ENCODE measurements around the gene SAP30BP. TPM values are rescaled to one million over a fixed set of nuclear protein-coding genes. Genes with fewer than 3 reads are reported as not detected.

SAP30BP gene
- total RNA-seq, 2 donors from 2014 or later: 96.5 to 113 TPM

DNA sequence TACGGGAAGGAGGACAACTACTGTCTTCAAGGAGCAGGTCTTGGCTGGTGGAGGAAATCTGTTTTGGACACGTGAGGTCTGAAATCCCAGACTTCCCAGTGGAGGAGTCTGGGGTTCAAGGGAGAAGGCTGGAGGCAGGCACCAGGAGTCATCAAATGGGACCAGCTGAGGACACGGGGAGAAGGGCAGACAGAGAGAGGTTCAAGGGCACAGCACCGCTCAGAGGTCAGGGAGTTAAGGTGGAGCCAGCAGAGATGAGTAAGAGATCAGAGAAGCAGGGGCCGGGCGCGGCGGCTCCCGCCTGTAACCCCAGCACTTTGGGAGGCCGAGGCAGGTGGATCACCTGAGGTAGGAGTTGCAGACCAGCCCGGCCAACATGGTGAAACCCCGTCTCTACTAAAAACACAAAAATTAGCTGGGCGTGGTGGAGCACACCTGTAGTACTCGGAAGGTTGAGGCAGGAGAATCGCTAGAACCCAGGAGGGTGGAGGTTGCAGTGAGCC, 44.3 kb upstream of the SAP30BP start:
- Histone ChIP-seq H3K9me3 (ENCODE audit: control insufficient read depth, low read length) (no peaks in the 10 kb centered on the region), H3K4me1 (ENCODE audit: control insufficient read depth, insufficient read depth, low read length) (peaks cover 7% of the 10 kb centered on the region), H3K27ac (ENCODE audit: low read depth, low read length) (no peak overlapping the region), H3K27me3 (ENCODE audit: control insufficient read depth, insufficient read depth, low read length, poor library complexity, severe bottlenecking) (no peaks in the 10 kb centered on the region), H3K4me3 (ENCODE audit: low read length) (no peak overlapping the region), H3K9ac (ENCODE audit: extremely low read depth, low read length, poor library complexity, severe bottlenecking) (no peak overlapping the region), H3K36me3 (ENCODE audit: control insufficient read depth, insufficient read depth, low read length) (no peaks in the 10 kb centered on the region)
- H3K36me3 Mint-ChIP-seq (ENCODE audit: low read depth): no peaks in the 10 kb centered on the region
- H3K27ac Mint-ChIP-seq: no peak overlapping the region
- TF ChIP-seq, protein P1, sequence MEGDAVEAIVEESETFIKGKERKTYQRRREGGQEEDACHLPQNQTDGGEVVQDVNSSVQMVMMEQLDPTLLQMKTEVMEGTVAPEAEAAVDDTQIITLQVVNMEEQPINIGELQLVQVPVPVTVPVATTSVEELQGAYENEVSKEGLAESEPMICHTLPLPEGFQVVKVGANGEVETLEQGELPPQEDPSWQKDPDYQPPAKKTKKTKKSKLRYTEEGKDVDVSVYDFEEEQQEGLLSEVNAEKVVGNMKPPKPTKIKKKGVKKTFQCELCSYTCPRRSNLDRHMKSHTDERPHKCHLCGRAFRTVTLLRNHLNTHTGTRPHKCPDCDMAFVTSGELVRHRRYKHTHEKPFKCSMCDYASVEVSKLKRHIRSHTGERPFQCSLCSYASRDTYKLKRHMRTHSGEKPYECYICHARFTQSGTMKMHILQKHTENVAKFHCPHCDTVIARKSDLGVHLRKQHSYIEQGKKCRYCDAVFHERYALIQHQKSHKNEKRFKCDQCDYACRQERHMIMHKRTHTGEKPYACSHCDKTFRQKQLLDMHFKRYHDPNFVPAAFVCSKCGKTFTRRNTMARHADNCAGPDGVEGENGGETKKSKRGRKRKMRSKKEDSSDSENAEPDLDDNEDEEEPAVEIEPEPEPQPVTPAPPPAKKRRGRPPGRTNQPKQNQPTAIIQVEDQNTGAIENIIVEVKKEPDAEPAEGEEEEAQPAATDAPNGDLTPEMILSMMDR (conservative IDR thresholded peaks at IDR 0.05): no peak
- H3K27me3 Mint-ChIP-seq (ENCODE audit: insufficient read depth): peaks cover 3% of the 10 kb centered on the region
- no peak overlapping the region for H3K4me3 Mint-ChIP-seq
- H3K9me3 Mint-ChIP-seq: no peaks in the 10 kb centered on the region
- WGBS, 2 experiments (ENCODE audit: insufficient coverage in 1 of 2, insufficient read length in 1 of 2): 89 to 93% methylated on average over 15 of the region's 15 CpGs
- H3K4me1 Mint-ChIP-seq: peaks cover 6% of the 10 kb centered on the region
- no peak for DNase-seq

GRCh38 chr17:75623386-75623785, 43.8 kb upstream of the SAP30BP start:
- Mint-ChIP-seq H3K27me3 (ENCODE audit: insufficient read depth) (peaks cover 3% of the 10 kb centered on the region), H3K27ac (no peak overlapping the region), H3K36me3 (ENCODE audit: low read depth) (no peaks in the 10 kb centered on the region), H3K4me3 (no peak overlapping the region), H3K9me3 (no peaks in the 10 kb centered on the region), H3K4me1 (peaks cover 6% of the 10 kb centered on the region)
- Histone ChIP-seq H3K27me3 (ENCODE audit: control insufficient read depth, insufficient read depth, low read length, poor library complexity, severe bottlenecking) (no peaks in the 10 kb centered on the region), H3K4me1 (ENCODE audit: control insufficient read depth, insufficient read depth, low read length) (peaks cover 7% of the 10 kb centered on the region), H3K4me3 (ENCODE audit: low read length) (no peak overlapping the region), H3K36me3 (ENCODE audit: control insufficient read depth, insufficient read depth, low read length) (no peaks in the 10 kb centered on the region), H3K9ac (ENCODE audit: extremely low read depth, low read length, poor library complexity, severe bottlenecking) (no peak overlapping the region), H3K27ac (ENCODE audit: low read depth, low read length) (no peak overlapping the region), H3K9me3 (ENCODE audit: control insufficient read depth, low read length) (no peaks in the 10 kb centered on the region)
- 86 to 96% methylated on average over 8 to 9 of the region's 9 CpGs for WGBS, 2 experiments (ENCODE audit: insufficient coverage in 1 of 2, insufficient read length in 1 of 2)
- TF ChIP-seq, protein P1 (conservative IDR thresholded peaks at IDR 0.05): no peak
- no peak for DNase-seq

GRCh38 chr17:75624021-75624420, 43.1 kb upstream of the SAP30BP start:
- no peak overlapping the region for H3K4me3 Mint-ChIP-seq
- peaks cover 7% of the 10 kb centered on the region for H3K4me1 ChIP-seq (ENCODE audit: control insufficient read depth, insufficient read depth, low read length)
- 90 to 94% methylated on average over 6 to 12 of the region's 12 CpGs for WGBS, 2 experiments (ENCODE audit: insufficient coverage in 1 of 2, insufficient read length in 1 of 2)
- no peaks in the 10 kb centered on the region for H3K36me3 Mint-ChIP-seq (ENCODE audit: low read depth)
- H3K9me3 Mint-ChIP-seq: no peaks in the 10 kb centered on the region
- no peaks in the 10 kb centered on the region for H3K9me3 ChIP-seq (ENCODE audit: control insufficient read depth, low read length)
- no peak for DNase-seq
- no peaks in the 10 kb centered on the region for H3K36me3 ChIP-seq (ENCODE audit: control insufficient read depth, insufficient read depth, low read length)
- H3K27me3 Mint-ChIP-seq (ENCODE audit: insufficient read depth): peaks cover 3% of the 10 kb centered on the region
- no peak overlapping the region for H3K27ac Mint-ChIP-seq
- TF ChIP-seq, protein P1 (conservative IDR thresholded peaks at IDR 0.05): no peak
- no peaks in the 10 kb centered on the region for H3K27me3 ChIP-seq (ENCODE audit: control insufficient read depth, insufficient read depth, low read length, poor library complexity, severe bottlenecking)
- peaks cover 6% of the 10 kb centered on the region for H3K4me1 Mint-ChIP-seq
- no peak overlapping the region for H3K27ac ChIP-seq (ENCODE audit: low read depth, low read length)
- H3K4me3 ChIP-seq (ENCODE audit: low read length): no peak overlapping the region
- no peak overlapping the region for H3K9ac ChIP-seq (ENCODE audit: extremely low read depth, low read length, poor library complexity, severe bottlenecking)
